Measurements from ENCODE around the gene NFKBIA. TPM values are rescaled to one million over a fixed set of nuclear protein-coding genes. Genes with fewer than 3 reads are reported as not detected.

Gene NFKBIA, protein sequence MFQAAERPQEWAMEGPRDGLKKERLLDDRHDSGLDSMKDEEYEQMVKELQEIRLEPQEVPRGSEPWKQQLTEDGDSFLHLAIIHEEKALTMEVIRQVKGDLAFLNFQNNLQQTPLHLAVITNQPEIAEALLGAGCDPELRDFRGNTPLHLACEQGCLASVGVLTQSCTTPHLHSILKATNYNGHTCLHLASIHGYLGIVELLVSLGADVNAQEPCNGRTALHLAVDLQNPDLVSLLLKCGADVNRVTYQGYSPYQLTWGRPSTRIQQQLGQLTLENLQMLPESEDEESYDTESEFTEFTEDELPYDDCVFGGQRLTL
- total RNA-seq = 100 to 1,000 TPM in 3 of 9 donors, 10 to 100 TPM in 6; 42.7 to 193 (median 68.5) TPM
- polyA plus RNA-seq = 10 to 100 TPM; 53.9 to 64.3 TPM
- long read RNA-seq, donor 1, transcript NFKBIA-201 (6 exons, 1,558 nt) = major isoform, 16 of 21 reads
- long read RNA-seq, donor 1, partial matches to known transcripts = 4 of 21 reads
- long read RNA-seq, donor 1, other reads (novel, unspliced or antisense) = 0 of 21 reads
- long read RNA-seq, donor 2, transcript NFKBIA-201 (6 exons, 1,558 nt) = major isoform, 37 of 52 reads
- long read RNA-seq, donor 2, transcript NFKBIA-209 (5 exons, 1,537 nt) = minor isoform, 9 of 52 reads
- long read RNA-seq, donor 2, partial matches to known transcripts = 5 of 52 reads
- long read RNA-seq, donor 2, other reads (novel, unspliced or antisense) = 1 of 52 reads
- long read RNA-seq, donor 3, transcript NFKBIA-201 (6 exons, 1,558 nt) = major isoform, 6 of 9 reads
- long read RNA-seq, donor 3, partial matches to known transcripts = 0 of 9 reads
- long read RNA-seq, donor 3, other reads (novel, unspliced or antisense) = 1 of 9 reads

DNA sequence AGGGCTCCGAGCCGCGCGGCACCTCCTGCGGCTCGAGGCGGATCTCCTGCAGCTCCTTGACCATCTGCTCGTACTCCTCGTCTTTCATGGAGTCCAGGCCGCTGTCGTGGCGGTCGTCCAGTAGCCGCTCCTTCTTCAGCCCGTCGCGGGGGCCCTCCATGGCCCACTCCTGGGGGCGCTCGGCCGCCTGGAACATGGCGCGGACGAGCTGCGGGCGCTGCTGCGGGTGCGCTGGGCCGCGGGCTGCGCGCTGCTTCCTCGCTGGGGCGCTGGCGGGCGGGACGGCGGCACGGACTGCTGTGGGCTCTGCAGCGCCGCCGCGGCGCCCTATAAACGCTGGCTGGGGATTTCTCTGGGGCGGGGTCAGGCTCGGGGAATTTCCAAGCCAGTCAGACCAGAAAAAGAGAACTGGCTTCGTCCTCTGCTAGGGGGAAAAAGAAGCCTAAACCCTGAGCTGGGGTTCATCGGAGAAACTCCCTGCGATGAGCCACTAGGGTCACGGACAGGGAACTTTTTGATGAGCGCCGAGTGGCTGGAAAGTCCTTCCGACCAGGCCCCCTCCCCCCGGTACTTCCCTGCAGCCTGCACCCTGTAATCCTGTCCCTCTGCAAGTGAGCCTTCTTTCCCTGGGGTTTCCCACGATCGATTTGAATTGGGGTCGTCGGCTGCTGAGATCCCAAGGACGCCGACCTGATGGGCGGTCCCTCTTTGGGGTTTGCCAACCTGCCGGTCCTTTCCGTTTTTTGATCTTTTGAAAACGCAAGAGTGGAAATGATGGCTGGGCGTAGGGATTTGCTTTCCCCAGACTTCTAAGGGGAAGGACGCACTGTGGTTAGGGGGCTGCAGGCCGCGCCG, at the start of gene NFKBIA:
TSS of gene NFKBIA (minus strand) at position 301 of the 855 bp plus-strand sequence. CDS start at position 196, 105 bp downstream.
- peaks cover 0 to 76% (median 55%) of the 10 kb centered on the region in 12 donors for H3K4me1 ChIP-seq
- H3K9me3 ChIP-seq = no peaks in the 10 kb centered on the region
- peak within 1 kb of the TSS; percentile 77 to 98 (median 90) for H3K4me3 ChIP-seq
- peak within 1 kb of the TSS; percentile 99 to 100 (median 100) for H3K27ac ChIP-seq
- WGBS, 4 donors = 0 to 1% (median 0%) methylated on average over 16 to 69 of the region's 69 CpGs
- DNase-seq = peak; percentile 92 to 96 (median 94)
- intact Hi-C loops (cut with DNase I) = loop anchor here (1.0 to 10.0 kb wide), 19 partner anchors 19 to 727 kb away; partner anchors contain the start of genes PSMA6 (in 8 of the 10), FAM177A1 (in 3 of the 10), PPP2R3C (in 3 of the 10) and PRORP (in 3 of the 10)
- H3K36me3 ChIP-seq = peaks cover 4 to 41% (median 40%) of the 10 kb centered on the region in 9 donors
- TF ChIP-seq, protein P1, sequence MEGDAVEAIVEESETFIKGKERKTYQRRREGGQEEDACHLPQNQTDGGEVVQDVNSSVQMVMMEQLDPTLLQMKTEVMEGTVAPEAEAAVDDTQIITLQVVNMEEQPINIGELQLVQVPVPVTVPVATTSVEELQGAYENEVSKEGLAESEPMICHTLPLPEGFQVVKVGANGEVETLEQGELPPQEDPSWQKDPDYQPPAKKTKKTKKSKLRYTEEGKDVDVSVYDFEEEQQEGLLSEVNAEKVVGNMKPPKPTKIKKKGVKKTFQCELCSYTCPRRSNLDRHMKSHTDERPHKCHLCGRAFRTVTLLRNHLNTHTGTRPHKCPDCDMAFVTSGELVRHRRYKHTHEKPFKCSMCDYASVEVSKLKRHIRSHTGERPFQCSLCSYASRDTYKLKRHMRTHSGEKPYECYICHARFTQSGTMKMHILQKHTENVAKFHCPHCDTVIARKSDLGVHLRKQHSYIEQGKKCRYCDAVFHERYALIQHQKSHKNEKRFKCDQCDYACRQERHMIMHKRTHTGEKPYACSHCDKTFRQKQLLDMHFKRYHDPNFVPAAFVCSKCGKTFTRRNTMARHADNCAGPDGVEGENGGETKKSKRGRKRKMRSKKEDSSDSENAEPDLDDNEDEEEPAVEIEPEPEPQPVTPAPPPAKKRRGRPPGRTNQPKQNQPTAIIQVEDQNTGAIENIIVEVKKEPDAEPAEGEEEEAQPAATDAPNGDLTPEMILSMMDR (IDR thresholded peaks at IDR 0.05) = peak in 10 of 12 donors; percentile 7 to 55 (median 34)
- TF ChIP-seq POLR2A (IDR thresholded peaks at IDR 0.05) = peak; percentile 81 to 99
- H3K27me3 ChIP-seq = no peaks in the 10 kb centered on the region
- peak; percentile 56 to 78 (median 70) for ATAC-seq

DNA sequence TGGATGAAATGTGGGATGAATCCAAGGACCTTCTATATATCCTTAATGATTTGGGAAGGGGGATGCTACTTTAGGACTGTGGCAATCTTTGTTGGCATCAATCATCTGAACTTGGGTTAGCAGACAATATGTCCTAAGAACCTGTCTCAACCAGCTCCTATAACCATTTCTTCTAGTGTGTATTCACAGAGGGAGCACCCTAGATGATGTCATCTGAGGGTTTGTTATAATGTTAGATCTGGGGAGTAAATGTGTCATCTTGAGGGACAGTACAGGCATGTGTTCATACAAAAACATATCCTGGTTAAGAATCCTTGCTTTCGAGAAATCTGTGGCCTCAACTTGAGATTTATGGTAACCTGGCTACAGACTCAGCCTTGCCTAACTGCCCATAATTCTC, 41.9 kb upstream of the NFKBIA start:
- Histone ChIP-seq H3K9me3 (peaks cover 0 to 7% (median 0%) of the 10 kb centered on the region in 12 donors), H3K27me3 (no peaks in the 10 kb centered on the region), H3K4me3 (no peak overlapping the region), H3K27ac (no peak overlapping the region), H3K4me1 (no peaks in the 10 kb centered on the region), H3K36me3 (no peaks in the 10 kb centered on the region)
- TF ChIP-seq, protein P1 (IDR thresholded peaks at IDR 0.05) = no peak
- no peak for TF ChIP-seq POLR2A (IDR thresholded peaks at IDR 0.05)
- ATAC-seq (no peak), DNase-seq (no peak)
- intact Hi-C loops (cut with DNase I) = no loop called here
- WGBS, 4 donors = 83 to 98% (median 90%) methylated on average over 1 of the region's 1 CpG

DNA sequence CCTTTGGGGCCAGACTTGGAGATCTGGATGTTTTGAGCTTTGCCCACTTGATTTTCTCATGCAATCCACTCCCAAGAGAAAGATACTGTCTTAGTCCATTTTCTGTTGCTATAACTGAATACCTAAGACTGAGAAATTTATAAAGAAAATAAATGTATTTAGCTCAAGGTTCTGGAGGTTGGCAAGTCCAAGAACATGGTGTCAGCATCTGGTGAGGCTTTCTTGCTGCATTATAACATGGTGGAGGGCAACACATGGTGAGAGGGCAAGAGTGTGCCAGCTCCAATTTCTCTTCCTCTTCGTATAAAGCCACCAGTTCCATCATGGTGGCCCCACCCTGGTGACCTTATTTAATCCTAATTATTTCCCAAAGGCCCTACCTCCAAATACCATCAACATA, 39.6 kb upstream of the NFKBIA start:
- TF ChIP-seq POLR2A (IDR thresholded peaks at IDR 0.05) = no peak
- TF ChIP-seq, protein P1 (IDR thresholded peaks at IDR 0.05) = no peak
- intact Hi-C loops (cut with DNase I) = no loop called here

More for the DNA sequence above, 39.6 kb upstream of the NFKBIA start:
- H3K4me3 ChIP-seq = no peak overlapping the region
- DNase-seq (no peak), ATAC-seq (no peak)
- peaks cover 0 to 7% (median 0%) of the 10 kb centered on the region in 12 donors for H3K9me3 ChIP-seq
- H3K36me3 ChIP-seq = no peaks in the 10 kb centered on the region
- no peaks in the 10 kb centered on the region for H3K27me3 ChIP-seq
- H3K4me1 ChIP-seq = no peaks in the 10 kb centered on the region
- H3K27ac ChIP-seq = no peak overlapping the region
- WGBS, 4 donors = 60 to 73% (median 68%) methylated on average over 1 of the region's 1 CpG

Data from heart left ventricle (tissue), 16 donors.